ENCODE data around the gene TBX6.
"Not testable (repeated sequence)": the region's sequence is repeated elsewhere in the genome, so short reads cannot be mapped to it uniquely, and the experiment has no call there.

The TBX6 gene

GRCh38 chr16:30065943-30066760 lies 25.6 kb downstream of the TBX6 start:
- DNase-seq = no peak

DNA sequence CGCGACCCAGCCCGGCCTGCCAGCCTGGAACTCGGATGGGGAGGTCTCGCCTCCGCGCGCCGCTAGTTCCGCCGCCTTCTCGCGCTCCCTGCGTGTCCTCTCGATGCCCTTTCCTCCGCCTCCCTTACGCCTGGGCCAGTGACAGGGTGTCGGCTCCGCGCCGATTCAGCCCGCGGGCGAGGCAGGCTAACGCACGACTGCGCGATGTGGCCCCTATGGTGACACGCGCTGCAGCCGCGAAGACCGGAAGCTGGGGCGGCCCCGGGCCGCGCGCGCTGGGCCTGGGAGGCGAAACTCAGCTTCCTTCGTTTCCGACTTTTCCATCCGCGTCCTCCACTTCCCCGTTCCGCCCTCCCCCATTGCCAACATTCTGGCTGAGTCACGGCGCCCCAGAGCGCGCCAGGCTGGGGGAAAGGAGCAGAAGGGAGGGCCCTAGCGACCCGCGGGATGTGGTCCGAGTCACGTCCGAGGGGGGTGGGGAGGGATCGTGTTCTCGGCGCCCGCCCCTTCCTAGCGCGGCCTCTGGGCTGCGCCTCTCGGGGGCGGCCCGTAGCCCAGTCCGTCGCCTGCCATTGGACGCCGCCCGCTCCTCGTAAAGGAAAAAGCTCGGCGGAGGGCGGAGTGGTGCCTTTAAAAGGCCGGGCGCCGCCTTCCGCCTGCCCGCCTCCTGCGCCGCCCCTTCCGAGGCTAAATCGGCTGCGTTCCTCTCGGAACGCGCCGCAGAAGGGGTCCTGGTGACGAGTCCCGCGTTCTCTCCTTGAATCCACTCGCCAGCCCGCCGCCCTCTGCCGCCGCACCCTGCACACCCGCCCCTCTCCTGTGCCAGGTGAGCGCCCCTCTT lies 26.4 kb downstream of the TBX6 start, which contains the start of gene ALDOA:
Gene ALDOA, plus strand, starts transcription at position 659 of the 841 bp plus-strand sequence. CDS start 1,138 bp downstream, outside the sequence.
- peak; percentile 98 for DNase-seq

DNA sequence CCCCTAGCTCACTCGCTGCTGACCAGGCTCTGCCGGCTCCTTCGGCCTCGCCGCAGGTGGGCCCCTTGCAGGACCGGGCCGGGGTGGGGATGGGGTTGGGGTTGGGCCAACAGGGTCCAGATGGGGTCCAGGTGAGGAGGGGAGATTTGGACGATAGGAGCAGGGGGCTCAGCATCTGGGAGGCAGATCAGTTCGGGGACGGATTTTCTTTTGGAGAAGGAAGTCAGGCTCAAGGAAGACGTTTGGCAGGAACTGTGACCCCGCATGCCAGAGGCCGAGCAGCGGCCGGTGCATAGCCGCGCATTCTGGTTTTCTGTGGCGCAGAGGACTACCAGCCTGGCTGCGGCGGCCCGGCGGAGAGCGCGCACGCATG lies 27.0 kb downstream of the TBX6 start:
- DNase-seq = no peak

GRCh38 chr16:30063893-30064728 lies 27.6 kb downstream of the TBX6 start:
- peak; percentile 85 for DNase-seq

DNA sequence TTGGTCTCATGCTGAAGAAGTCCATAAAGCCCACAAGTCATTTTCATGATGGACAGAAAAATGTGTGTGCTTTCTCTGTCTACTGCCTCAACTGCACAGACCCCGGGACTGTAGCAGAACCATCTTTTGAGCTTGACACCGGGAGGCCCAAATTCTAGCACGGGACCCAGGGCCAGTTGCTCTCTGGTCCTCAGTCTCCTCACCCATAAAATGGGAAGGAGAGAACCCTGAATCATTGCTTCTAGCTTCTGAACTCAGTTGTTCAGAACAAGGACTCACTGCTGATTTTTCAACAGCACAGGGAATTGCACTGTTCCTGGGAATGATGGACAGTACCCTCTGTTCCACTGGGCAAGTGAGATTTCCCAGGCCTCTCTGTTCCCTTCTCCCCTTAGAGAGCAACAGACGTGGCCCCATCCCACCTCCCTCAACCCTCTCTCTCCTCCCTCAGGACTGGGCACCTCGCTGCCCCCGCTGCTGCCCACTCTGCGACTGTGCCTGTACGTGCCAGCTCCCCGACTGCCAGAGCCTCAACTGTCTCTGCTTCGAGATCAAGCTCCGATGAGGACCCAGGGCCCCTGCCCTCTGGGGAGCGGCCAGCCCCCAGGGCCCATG lies 28.3 kb downstream of the TBX6 start:
- no peak for DNase-seq

DNA sequence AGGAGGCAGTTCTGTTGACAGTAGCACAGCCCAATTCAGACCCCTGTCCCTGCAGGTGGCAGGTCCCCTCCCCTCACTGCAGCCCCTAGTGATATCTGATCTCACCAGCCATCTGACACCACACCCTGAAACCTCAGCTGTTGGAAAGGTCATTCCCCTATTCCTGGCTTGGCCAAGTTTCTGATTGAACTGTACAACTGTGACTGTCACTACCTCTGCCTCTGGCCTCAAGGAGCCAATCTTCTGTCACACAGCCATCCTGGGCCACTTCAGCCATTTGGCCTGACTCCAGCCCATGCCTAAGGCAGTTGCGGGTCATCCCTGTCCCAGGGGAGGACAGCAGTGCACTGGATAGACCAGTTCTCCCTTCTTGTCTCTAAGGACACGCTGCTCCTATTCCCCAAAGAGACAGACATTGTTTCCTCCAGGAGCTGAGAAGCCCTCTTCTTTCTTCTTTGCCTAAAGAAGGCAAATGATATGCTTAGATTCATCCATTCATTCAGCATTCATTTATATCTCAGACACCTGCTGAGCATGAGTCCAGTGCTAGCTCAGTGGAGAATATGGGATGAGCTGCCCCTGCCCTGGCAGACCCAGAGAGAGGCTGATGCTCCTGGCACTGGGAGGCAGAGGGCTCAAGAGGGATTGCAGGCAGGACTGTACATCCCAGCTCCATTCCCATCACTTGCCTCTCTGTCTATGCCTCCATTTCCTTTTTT lies 30.7 kb downstream of the TBX6 start:
- no peak for DNase-seq

- no peak for DNase-seq
These were observed 31.4 kb downstream of the TBX6 start for GRCh38 chr16:30060346-30060745.

DNA sequence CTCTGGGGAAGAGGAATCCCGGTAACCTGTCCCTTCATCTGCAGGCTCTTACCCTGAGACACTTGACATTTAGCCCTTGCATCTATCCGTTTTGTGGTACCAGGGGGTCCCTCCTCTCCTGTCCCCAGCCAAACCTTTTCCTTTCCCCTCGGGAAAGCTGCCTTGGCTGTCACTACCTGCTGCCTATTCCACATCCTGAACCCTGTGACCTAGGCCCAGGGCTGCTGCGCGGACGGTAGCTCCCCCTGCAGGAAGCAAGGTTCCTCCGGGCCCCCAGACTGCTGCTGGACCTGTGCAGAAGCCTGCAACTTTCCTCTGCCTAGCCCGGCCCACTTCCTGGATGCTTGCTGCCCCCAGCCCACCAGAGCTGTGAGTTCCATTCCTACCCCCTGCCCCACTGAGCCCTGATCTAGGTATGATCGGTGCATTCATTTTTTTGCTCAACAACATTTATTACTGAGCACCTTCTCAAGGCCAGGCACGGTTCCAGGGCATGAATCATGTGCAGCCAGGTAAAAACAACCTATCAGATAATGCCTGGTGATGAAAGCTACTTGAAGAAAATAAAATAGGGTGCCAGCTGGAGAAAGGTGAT lies 36.7 kb downstream of the TBX6 start:
- DNase-seq = peak; percentile 58

- DNase-seq = no peak
These were observed 37.3 kb downstream of the TBX6 start for GRCh38 chr16:30054451-30054850.

DNA sequence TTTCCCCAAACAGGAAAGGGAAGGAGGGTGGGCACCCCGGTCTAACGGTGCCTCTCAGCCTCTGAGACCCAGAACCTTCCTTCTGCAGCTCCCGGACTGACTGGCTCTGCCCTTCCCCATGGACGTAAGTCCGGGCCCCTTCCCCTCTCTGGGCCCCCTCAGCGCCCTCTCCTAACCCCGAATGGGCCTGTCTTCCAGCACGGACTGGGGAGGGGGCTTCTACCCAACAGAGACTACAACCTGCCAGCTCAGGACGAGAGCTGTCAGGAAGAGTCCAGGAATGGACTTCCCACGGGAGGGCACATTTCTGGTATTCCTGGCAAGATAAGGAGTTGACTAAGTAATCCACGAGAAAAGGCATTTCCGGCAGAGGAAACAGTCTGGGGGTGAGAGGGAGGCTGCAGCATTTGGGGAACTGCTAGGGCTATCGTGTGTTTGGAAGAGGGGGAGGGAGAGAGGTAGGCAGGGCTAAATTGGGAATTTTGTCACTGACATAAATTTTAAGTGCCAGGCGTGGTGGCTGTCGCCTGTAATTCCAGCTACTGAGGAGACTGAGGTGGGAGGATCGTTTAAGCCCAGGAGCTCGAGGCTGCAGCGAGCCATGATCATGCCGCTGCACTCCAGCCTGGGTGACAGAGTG lies 38.2 kb downstream of the TBX6 start:
- DNase-seq = no peak

GRCh38 chr16:30052671-30053372 lies 38.9 kb downstream of the TBX6 start:
- DNase-seq = peak; percentile 95

- no peak for DNase-seq
These were observed 40.2 kb downstream of the TBX6 start for GRCh38 chr16:30051518-30051917.

DNA sequence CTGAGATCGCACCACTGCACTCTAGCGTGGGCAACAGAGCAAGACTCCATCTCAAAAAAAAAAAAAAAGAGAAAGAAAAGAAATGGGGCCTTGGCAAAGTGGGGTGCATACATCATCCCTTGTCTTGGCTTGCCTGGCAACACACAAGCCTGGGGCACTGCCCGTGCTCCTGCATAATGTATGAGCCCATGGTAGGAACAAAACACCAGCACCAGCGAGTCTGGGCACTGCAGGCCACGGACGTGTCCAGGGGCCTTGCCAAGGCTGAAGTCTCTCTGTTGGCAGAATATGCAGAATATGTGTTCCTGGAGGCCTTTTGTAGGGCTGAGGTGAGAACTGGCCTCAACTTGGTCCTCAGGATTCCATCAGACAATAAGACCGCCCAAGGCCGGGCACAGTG lies 41.9 kb downstream of the TBX6 start:
- DNase-seq = no peak

DNA sequence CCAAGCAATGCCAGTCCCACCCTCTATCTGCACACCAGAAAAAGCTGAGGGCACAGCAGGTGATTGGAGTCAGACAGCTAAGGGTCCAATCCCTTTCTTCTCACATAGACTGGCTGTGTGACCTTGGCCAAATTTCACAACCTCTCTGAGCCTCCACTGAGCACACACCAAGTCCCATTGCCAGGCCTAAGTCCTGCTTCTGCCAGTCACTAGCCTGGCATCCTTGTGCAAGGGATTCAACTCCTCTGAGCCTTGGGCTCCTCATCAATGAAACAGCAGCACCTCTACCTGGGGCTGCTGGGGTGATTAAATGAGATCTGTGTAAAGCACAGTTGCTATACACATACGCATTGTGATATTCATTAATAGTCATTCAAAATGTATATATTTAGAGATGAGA lies 45.1 kb downstream of the TBX6 start:
- DNase-seq = no peak

- DNase-seq = no peak
These were observed 45.5 kb downstream of the TBX6 start for GRCh38 chr16:30046178-30046577.

- no peak for DNase-seq
These were observed 49.9 kb downstream of the TBX6 start for GRCh38 chr16:30041841-30042240.

GRCh38 chr16:30040690-30041089 lies 51.0 kb downstream of the TBX6 start:
- not testable (repeated sequence) for DNase-seq

GRCh38 chr16:30040221-30040620 lies 51.5 kb downstream of the TBX6 start:
- no peak for DNase-seq

All from activated CD4-positive, alpha-beta T cell treated with anti-CD3 and anti-CD28 coated beads, Interleukin-2, amount 50 U/mL, for 16 hours (primary cell).